Measurements from ENCODE around the gene FBXO2.
"Not testable (repeated sequence)": the region's sequence is repeated elsewhere in the genome, so short reads cannot be mapped to it uniquely, and the experiment has no call there.

The FBXO2 gene

GRCh38 chr1:11623702-11624101 is 30.5 kb downstream of the FBXO2 start:
- Histone ChIP-seq H3K4me3 (ENCODE audit: low read length) (no peak overlapping the region), H3K4me1 (ENCODE audit: insufficient read depth, low read length) (no peaks in the 10 kb centered on the region), H2AFZ (ENCODE audit: low read depth, low read length) (no peak overlapping the region), H3K36me3 (ENCODE audit: insufficient read depth, low read length) (no peaks in the 10 kb centered on the region), H3K27me3 (ENCODE audit: insufficient read depth, low read length) (peaks cover 3% of the 10 kb centered on the region), H3K9me3 (ENCODE audit: low read length) (no peaks in the 10 kb centered on the region)

- Histone ChIP-seq H3K4me3 (ENCODE audit: low read length) (no peak overlapping the region), H3K27me3 (ENCODE audit: insufficient read depth, low read length) (peaks cover 5% of the 10 kb centered on the region), H3K4me1 (ENCODE audit: insufficient read depth, low read length) (no peaks in the 10 kb centered on the region), H3K36me3 (ENCODE audit: insufficient read depth, low read length) (no peaks in the 10 kb centered on the region), H3K9me3 (ENCODE audit: low read length) (no peaks in the 10 kb centered on the region), H2AFZ (ENCODE audit: low read depth, low read length) (no peak overlapping the region)
Measured at GRCh38 chr1:11622398-11622797, 31.8 kb downstream of the FBXO2 start.

GRCh38 chr1:11620924-11621323 is 33.3 kb downstream of the FBXO2 start:
- no peak overlapping the region for H2AFZ ChIP-seq (ENCODE audit: low read depth, low read length)
- H3K36me3 ChIP-seq (ENCODE audit: insufficient read depth, low read length) = no peaks in the 10 kb centered on the region
- H3K4me1 ChIP-seq (ENCODE audit: insufficient read depth, low read length) = no peaks in the 10 kb centered on the region
- peaks cover 10% of the 10 kb centered on the region for H3K27me3 ChIP-seq (ENCODE audit: insufficient read depth, low read length)
- no peak overlapping the region for H3K4me3 ChIP-seq (ENCODE audit: low read length)
- H3K9me3 ChIP-seq (ENCODE audit: low read length) = no peaks in the 10 kb centered on the region

GRCh38 chr1:11620405-11620804 is 33.8 kb downstream of the FBXO2 start:
- H3K4me3 ChIP-seq (ENCODE audit: low read length) = no peak overlapping the region
- peaks cover 7% of the 10 kb centered on the region for H3K27me3 ChIP-seq (ENCODE audit: insufficient read depth, low read length)
- H3K36me3 ChIP-seq (ENCODE audit: insufficient read depth, low read length) = no peaks in the 10 kb centered on the region
- no peak overlapping the region for H2AFZ ChIP-seq (ENCODE audit: low read depth, low read length)
- H3K9me3 ChIP-seq (ENCODE audit: low read length) = no peaks in the 10 kb centered on the region
- H3K4me1 ChIP-seq (ENCODE audit: insufficient read depth, low read length) = no peaks in the 10 kb centered on the region

GRCh38 chr1:11617741-11618140 is 36.5 kb downstream of the FBXO2 start:
- Histone ChIP-seq H3K36me3 (ENCODE audit: insufficient read depth, low read length) (no peaks in the 10 kb centered on the region), H3K4me3 (ENCODE audit: low read length) (no peak overlapping the region), H3K9me3 (ENCODE audit: low read length) (peaks cover 3% of the 10 kb centered on the region), H3K27me3 (ENCODE audit: insufficient read depth, low read length) (peaks cover 7% of the 10 kb centered on the region), H3K4me1 (ENCODE audit: insufficient read depth, low read length) (no peaks in the 10 kb centered on the region), H2AFZ (ENCODE audit: low read depth, low read length) (no peak overlapping the region)

- Histone ChIP-seq H3K27me3 (ENCODE audit: insufficient read depth, low read length) (peaks cover 7% of the 10 kb centered on the region), H3K9me3 (ENCODE audit: low read length) (peaks cover 3% of the 10 kb centered on the region), H3K4me1 (ENCODE audit: insufficient read depth, low read length) (no peaks in the 10 kb centered on the region), H3K4me3 (ENCODE audit: low read length) (no peak overlapping the region), H3K36me3 (ENCODE audit: insufficient read depth, low read length) (no peaks in the 10 kb centered on the region), H2AFZ (ENCODE audit: low read depth, low read length) (no peak overlapping the region)
Measured at GRCh38 chr1:11617314-11617713, 36.9 kb downstream of the FBXO2 start.

- Histone ChIP-seq H2AFZ (ENCODE audit: low read depth, low read length) (no peak overlapping the region), H3K4me3 (ENCODE audit: low read length) (no peak overlapping the region), H3K9me3 (ENCODE audit: low read length) (peaks cover 3% of the 10 kb centered on the region), H3K27me3 (ENCODE audit: insufficient read depth, low read length) (peaks cover 7% of the 10 kb centered on the region), H3K36me3 (ENCODE audit: insufficient read depth, low read length) (no peaks in the 10 kb centered on the region), H3K4me1 (ENCODE audit: insufficient read depth, low read length) (no peaks in the 10 kb centered on the region)
Measured at GRCh38 chr1:11616766-11617165, 37.5 kb downstream of the FBXO2 start.

GRCh38 chr1:11615090-11615489 is 39.1 kb downstream of the FBXO2 start:
- no peak overlapping the region for H3K4me3 ChIP-seq (ENCODE audit: low read length)
- no peak overlapping the region for H2AFZ ChIP-seq (ENCODE audit: low read depth, low read length)
- H3K27me3 ChIP-seq (ENCODE audit: insufficient read depth, low read length) = peaks cover 9% of the 10 kb centered on the region
- no peaks in the 10 kb centered on the region for H3K4me1 ChIP-seq (ENCODE audit: insufficient read depth, low read length)
- peaks cover 3% of the 10 kb centered on the region for H3K9me3 ChIP-seq (ENCODE audit: low read length)
- no peaks in the 10 kb centered on the region for H3K36me3 ChIP-seq (ENCODE audit: insufficient read depth, low read length)

- H3K36me3 ChIP-seq (ENCODE audit: insufficient read depth, low read length) = no peaks in the 10 kb centered on the region
- H3K9me3 ChIP-seq (ENCODE audit: low read length) = peaks cover 3% of the 10 kb centered on the region
- H3K4me3 ChIP-seq (ENCODE audit: low read length) = no peak overlapping the region
- H3K27me3 ChIP-seq (ENCODE audit: insufficient read depth, low read length) = peaks cover 9% of the 10 kb centered on the region
- no peaks in the 10 kb centered on the region for H3K4me1 ChIP-seq (ENCODE audit: insufficient read depth, low read length)
- H2AFZ ChIP-seq (ENCODE audit: low read depth, low read length) = no peak overlapping the region
Measured at GRCh38 chr1:11613347-11613746, 40.9 kb downstream of the FBXO2 start.

GRCh38 chr1:11611638-11612327 is 42.4 kb downstream of the FBXO2 start:
- Histone ChIP-seq H3K4me1 (ENCODE audit: insufficient read depth, low read length) (no peaks in the 10 kb centered on the region), H2AFZ (ENCODE audit: low read depth, low read length) (no peak overlapping the region), H3K4me3 (ENCODE audit: low read length) (no peak overlapping the region), H3K9me3 (ENCODE audit: low read length) (peaks cover 8% of the 10 kb centered on the region), H3K36me3 (ENCODE audit: insufficient read depth, low read length) (no peaks in the 10 kb centered on the region), H3K27me3 (ENCODE audit: insufficient read depth, low read length) (peaks cover 5% of the 10 kb centered on the region)

- Histone ChIP-seq H2AFZ (ENCODE audit: low read depth, low read length) (no peak overlapping the region), H3K4me1 (ENCODE audit: insufficient read depth, low read length) (no peaks in the 10 kb centered on the region), H3K4me3 (ENCODE audit: low read length) (no peak overlapping the region), H3K27me3 (ENCODE audit: insufficient read depth, low read length) (peaks cover 2% of the 10 kb centered on the region), H3K36me3 (ENCODE audit: insufficient read depth, low read length) (no peaks in the 10 kb centered on the region), H3K9me3 (ENCODE audit: low read length) (peaks cover 8% of the 10 kb centered on the region)
Measured at GRCh38 chr1:11610629-11611180, 43.5 kb downstream of the FBXO2 start.

- not testable (repeated sequence) for H3K4me1 ChIP-seq (ENCODE audit: insufficient read depth, low read length); H3K4me3 ChIP-seq (ENCODE audit: low read length); H3K27me3 ChIP-seq (ENCODE audit: insufficient read depth, low read length); H3K36me3 ChIP-seq (ENCODE audit: insufficient read depth, low read length); H2AFZ ChIP-seq (ENCODE audit: low read depth, low read length); H3K9me3 ChIP-seq (ENCODE audit: low read length)
Measured at GRCh38 chr1:11609378-11609777, 44.9 kb downstream of the FBXO2 start.

GRCh38 chr1:11608596-11609130 is 45.6 kb downstream of the FBXO2 start:
- H3K4me1 ChIP-seq (ENCODE audit: insufficient read depth, low read length); H3K27me3 ChIP-seq (ENCODE audit: insufficient read depth, low read length); H3K36me3 ChIP-seq (ENCODE audit: insufficient read depth, low read length); H3K4me3 ChIP-seq (ENCODE audit: low read length); H3K9me3 ChIP-seq (ENCODE audit: low read length); H2AFZ ChIP-seq (ENCODE audit: low read depth, low read length): not testable (repeated sequence)

GRCh38 chr1:11606775-11607174 is 47.5 kb downstream of the FBXO2 start:
- H3K4me3 ChIP-seq (ENCODE audit: low read length) = no peak overlapping the region
- peaks cover 2% of the 10 kb centered on the region for H3K27me3 ChIP-seq (ENCODE audit: insufficient read depth, low read length)
- no peaks in the 10 kb centered on the region for H3K4me1 ChIP-seq (ENCODE audit: insufficient read depth, low read length)
- no peak overlapping the region for H2AFZ ChIP-seq (ENCODE audit: low read depth, low read length)
- peaks cover 6% of the 10 kb centered on the region for H3K9me3 ChIP-seq (ENCODE audit: low read length)
- H3K36me3 ChIP-seq (ENCODE audit: insufficient read depth, low read length) = no peaks in the 10 kb centered on the region

Data from neuron (in vitro differentiated cells).